SK-N-SH (cell line): Measurements from ENCODE around the gene CDC14B. TPM values are rescaled to one million over a fixed set of nuclear protein-coding genes. Genes with fewer than 3 reads are reported as not detected.

Source experiments
- CTCF ChIA-PET: fragments of 300-600, 350-600 bp; formaldehyde crosslinking; extraction: SDS; loops from one replicate; lab custom pipeline; 2021; lab: Yijun Ruan, JAX
- POLR2A ChIA-PET: fragments of 350-600 bp; sonication (Branson Sonifier 250); formaldehyde crosslinking; extraction: SDS; loops from one replicate; lab custom pipeline; 2020; ENCODE audit warnings: antibody characterized with exemption, inconsistent platforms; lab: Yijun Ruan, JAX
- DNase-seq: peaks from one replicate; pipeline ENCODE4 v3.0.0; 2012
- H2AFZ ChIP-seq: fragments of 200-600 bp; sonication (generic); 2 replicates; pipeline ENCODE4 v1.8.1; 2016; ENCODE audit warnings: antibody characterized with exemption, mild to moderate bottlenecking, low read depth
- H3F3A ChIP-seq: fragments of 200-600 bp; sonication (generic); replicated peaks from 2 replicates; pipeline ENCODE3; 2016; ENCODE audit warnings: antibody characterized with exemption, mild to moderate bottlenecking; ENCODE audit not compliant: insufficient read depth
- H3K27ac ChIP-seq, 2 experiments: fragments of 200-500 bp in 1 of 2; fragments of 200-600 bp in 1 of 2; sonication (Bioruptor generic) in 1 of 2; sonication (generic), shearing (Covaris generic) in 1 of 2; 2 replicates each; pipeline versions ENCODE4 v1.5.1 to v1.6.1; 2014 to 2016; ENCODE audit warnings: low read depth in 2 of 2, inconsistent platforms in 1 of 2, low read length in 1 of 2, mild to moderate bottlenecking in 1 of 2, mixed read lengths in 1 of 2
- H3K27me3 ChIP-seq: fragments of 200-600 bp; sonication (generic), shearing (Covaris generic); 2 replicates; pipeline ENCODE4 v1.6.1; 2016; ENCODE audit warnings: mixed run types; ENCODE audit not compliant: insufficient read depth
- H3K36me3 ChIP-seq, 2 experiments: fragments of 200-500 bp in 1 of 2; fragments of 200-600 bp in 1 of 2; sonication (Bioruptor generic) in 1 of 2; sonication (generic) in 1 of 2; replicated peaks in 1 of 2; 2 replicates each; pipeline versions ENCODE3 to v1.5.1; 2014 to 2016; ENCODE audit warnings: low read length in 1 of 2, mild to moderate bottlenecking in 1 of 2; ENCODE audit not compliant: insufficient read depth in 2 of 2, control insufficient read depth in 1 of 2
- H3K4me1 ChIP-seq, 2 experiments: fragments of 200-500 bp in 1 of 2; fragments of 200-600 bp in 1 of 2; sonication (Bioruptor generic) in 1 of 2; sonication (generic), shearing (Covaris generic) in 1 of 2; 2 replicates each; pipeline versions ENCODE4 v1.5.1 to v1.6.1; 2014 to 2016; ENCODE audit warnings: low read depth in 1 of 2, low read length in 1 of 2, mixed run types in 1 of 2; ENCODE audit not compliant: insufficient read depth in 2 of 2, control insufficient read depth in 1 of 2
- H3K4me2 ChIP-seq: fragments of 200-600 bp; sonication (generic), shearing (Covaris generic); 2 replicates; pipeline ENCODE4 v1.6.1; 2017; ENCODE audit warnings: mixed run types
- H3K4me3 ChIP-seq, 2 experiments: fragments of 200-500 bp in 1 of 2; fragments of 200-600 bp in 1 of 2; sonication (Bioruptor generic) in 1 of 2; sonication (generic), shearing (Covaris generic) in 1 of 2; 2 replicates each; pipeline versions ENCODE4 v1.5.1 to v1.8.1; 2014 to 2016; ENCODE audit warnings: low read depth in 2 of 2, inconsistent platforms in 1 of 2, low read length in 1 of 2, mild to moderate bottlenecking in 1 of 2, mixed read lengths in 1 of 2, moderate library complexity in 1 of 2
- H3K79me2 ChIP-seq: fragments of 200-600 bp; sonication (generic); 2 replicates; pipeline ENCODE4 v1.8.1; 2017; ENCODE audit warnings: mild to moderate bottlenecking; ENCODE audit not compliant: insufficient read depth
- H3K9ac ChIP-seq: fragments of 200-600 bp; sonication (generic); 2 replicates; pipeline ENCODE4 v1.6.1; 2017; ENCODE audit warnings: mixed run types
- H3K9me2 ChIP-seq: fragments of 200-600 bp; sonication (generic); 2 replicates; pipeline ENCODE4 v1.6.1; 2017; ENCODE audit warnings: mixed run types
- H3K9me3 ChIP-seq: fragments of 200-600 bp; sonication (generic); 2 replicates; pipeline ENCODE4 v1.6.1; 2017; ENCODE audit warnings: mixed run types, mild to moderate bottlenecking, moderate library complexity
- H4K20me1 ChIP-seq: fragments of 200-600 bp; sonication (generic); 2 replicates; pipeline ENCODE4 v1.6.1; 2017; ENCODE audit warnings: mild to moderate bottlenecking, mixed run types; ENCODE audit not compliant: insufficient read depth
- CHD2 ChIP-seq: fragments of 150-350 bp; IDR thresholded peaks from 2 replicates; pipeline ENCODE4 v1.6.1; 2018; ENCODE audit warnings: low read length; ENCODE audit not compliant: partially characterized antibody
- EP300 ChIP-seq, 2 experiments: IDR thresholded peaks; 2 replicates each; pipeline versions ENCODE4 v1.4.0 to v1.6.1; 2012; ENCODE audit warnings: borderline replicate concordance in 1 of 2, low read depth in 1 of 2, low read length in 1 of 2
- FOSL2 ChIP-seq: IDR thresholded peaks from 2 replicates; pipeline ENCODE4 v1.4.0; 2012; ENCODE audit warnings: low read depth, mild to moderate bottlenecking, moderate library complexity, borderline replicate concordance
- RAD21 ChIP-seq: IDR thresholded peaks from 2 replicates; pipeline ENCODE4 v1.6.1; 2012; ENCODE audit warnings: mild to moderate bottlenecking, low read length
- RXRA ChIP-seq: IDR thresholded peaks from 2 replicates; pipeline ENCODE4 v1.4.0; 2012; ENCODE audit warnings: low read depth, mild to moderate bottlenecking, borderline replicate concordance
- SMC3 ChIP-seq: IDR thresholded peaks from 2 replicates; pipeline ENCODE4 v1.6.1; 2012; ENCODE audit warnings: low read depth, low read length, improper control_type of control experiment
- TAF1 ChIP-seq: IDR thresholded peaks from 2 replicates; pipeline ENCODE4 v1.6.1; 2012; ENCODE audit warnings: low read depth, mild to moderate bottlenecking, low read length, moderate library complexity, borderline replicate concordance
- polyA plus RNA-seq, 3 experiments: library from polyadenylated mRNA; depleted of rRNA; stranded (reverse); fragments of >200 nt; gene quantifications; 2 replicates each; pipeline ENCODE4 v1.2.3, GENCODE V29; 2012
- TF ChIP-seq, protein P1 (sequence below): IDR thresholded peaks from 2 replicates; pipeline ENCODE4 v1.4.0; 2012; ENCODE audit warnings: low read depth
- TF ChIP-seq, protein P2 (sequence below): IDR thresholded peaks from 2 replicates; pipeline ENCODE4 v1.4.0; 2012; ENCODE audit warnings: low read depth, borderline replicate concordance
- TF ChIP-seq, protein P3 (sequence below): fragments of 200-600 bp; sonication (generic); IDR thresholded peaks from 2 replicates; pipeline ENCODE4 v1.6.1; 2017; ENCODE audit warnings: antibody characterized with exemption, mild to moderate bottlenecking, moderate library complexity

Gene CDC14B
- polyA plus RNA-seq, 1 of the 3 experiments (the other 2 are of a cell fraction), result 10.1 TPM

DNA sequence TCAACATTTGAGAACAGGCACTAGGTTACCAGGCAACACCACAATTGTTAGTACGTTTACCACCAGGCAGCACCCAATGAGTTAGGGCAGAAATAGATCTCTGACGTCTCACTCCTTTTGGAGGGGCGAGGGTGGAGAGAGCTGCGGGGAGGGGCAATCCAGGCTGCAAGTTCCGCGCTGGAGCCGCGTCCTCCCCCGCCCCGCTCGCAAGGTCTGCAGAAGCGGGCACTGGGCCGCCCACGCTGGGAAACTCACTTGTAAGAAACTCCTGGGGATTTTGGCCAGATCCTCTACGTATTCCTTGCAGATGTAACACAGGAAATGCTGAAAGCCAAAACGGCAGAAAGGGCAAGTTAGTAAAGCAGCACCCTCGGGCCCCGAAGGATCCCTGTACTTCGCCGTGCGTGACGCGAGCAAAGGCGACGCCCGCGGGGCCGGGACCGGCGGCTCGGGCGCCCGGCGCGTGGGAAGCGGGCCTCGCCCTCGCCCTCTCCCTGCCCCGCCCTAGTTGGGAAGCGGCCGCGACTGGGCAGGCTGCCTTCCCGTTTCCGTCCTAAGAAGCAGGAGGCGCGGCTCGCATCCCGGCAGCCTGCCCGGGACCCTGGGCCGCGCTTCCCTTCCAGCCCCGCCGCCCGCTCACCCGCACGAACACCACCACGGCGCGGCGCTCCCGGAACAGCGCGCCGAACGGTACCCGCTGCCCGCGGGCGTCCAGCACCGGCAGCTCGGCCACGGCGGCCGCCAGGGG lies 35.0 kb upstream of the CDC14B start (continued):
- TF ChIP-seq, protein P1, sequence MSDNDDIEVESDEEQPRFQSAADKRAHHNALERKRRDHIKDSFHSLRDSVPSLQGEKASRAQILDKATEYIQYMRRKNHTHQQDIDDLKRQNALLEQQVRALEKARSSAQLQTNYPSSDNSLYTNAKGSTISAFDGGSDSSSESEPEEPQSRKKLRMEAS, result peak; percentile 44; the same call in 1 of the 2 replicates
- no peak for TF ChIP-seq RXRA
- no peak for TF ChIP-seq TAF1
- TF ChIP-seq FOSL2, result no peak

DNA sequence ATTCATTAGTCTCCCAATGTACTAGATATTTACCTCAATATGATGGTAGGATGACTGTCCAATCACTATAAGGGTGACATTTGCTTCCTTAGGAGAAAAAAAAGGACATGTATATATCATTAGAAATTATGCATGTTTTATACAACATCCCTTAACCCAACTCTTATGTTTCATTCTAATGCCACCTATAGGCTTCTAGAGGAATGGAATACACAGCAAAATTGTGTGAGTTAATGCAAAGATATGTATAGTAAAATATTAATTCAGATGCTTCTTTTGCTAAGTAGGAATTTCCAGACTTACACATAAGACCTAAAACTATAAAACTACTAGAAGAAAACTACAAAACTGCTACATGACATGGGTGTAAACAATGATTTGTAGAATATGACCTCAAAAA lies 32.0 kb upstream of the CDC14B start:
- H2AFZ ChIP-seq, result no peak overlapping the region
- TF ChIP-seq, protein P2, sequence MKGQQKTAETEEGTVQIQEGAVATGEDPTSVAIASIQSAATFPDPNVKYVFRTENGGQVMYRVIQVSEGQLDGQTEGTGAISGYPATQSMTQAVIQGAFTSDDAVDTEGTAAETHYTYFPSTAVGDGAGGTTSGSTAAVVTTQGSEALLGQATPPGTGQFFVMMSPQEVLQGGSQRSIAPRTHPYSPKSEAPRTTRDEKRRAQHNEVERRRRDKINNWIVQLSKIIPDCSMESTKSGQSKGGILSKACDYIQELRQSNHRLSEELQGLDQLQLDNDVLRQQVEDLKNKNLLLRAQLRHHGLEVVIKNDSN, result no peak
- TF ChIP-seq CHD2, result no peak
- TF ChIP-seq RAD21, result peak; percentile 81
- peak; percentile 36 for TF ChIP-seq SMC3
- no peak for TF ChIP-seq EP300 (IDR thresholded peaks at IDR 0.05; ENCODE audit: borderline replicate concordance in 1 of 2, low read depth in 1 of 2, low read length in 1 of 2)
- TF ChIP-seq, protein P3, sequence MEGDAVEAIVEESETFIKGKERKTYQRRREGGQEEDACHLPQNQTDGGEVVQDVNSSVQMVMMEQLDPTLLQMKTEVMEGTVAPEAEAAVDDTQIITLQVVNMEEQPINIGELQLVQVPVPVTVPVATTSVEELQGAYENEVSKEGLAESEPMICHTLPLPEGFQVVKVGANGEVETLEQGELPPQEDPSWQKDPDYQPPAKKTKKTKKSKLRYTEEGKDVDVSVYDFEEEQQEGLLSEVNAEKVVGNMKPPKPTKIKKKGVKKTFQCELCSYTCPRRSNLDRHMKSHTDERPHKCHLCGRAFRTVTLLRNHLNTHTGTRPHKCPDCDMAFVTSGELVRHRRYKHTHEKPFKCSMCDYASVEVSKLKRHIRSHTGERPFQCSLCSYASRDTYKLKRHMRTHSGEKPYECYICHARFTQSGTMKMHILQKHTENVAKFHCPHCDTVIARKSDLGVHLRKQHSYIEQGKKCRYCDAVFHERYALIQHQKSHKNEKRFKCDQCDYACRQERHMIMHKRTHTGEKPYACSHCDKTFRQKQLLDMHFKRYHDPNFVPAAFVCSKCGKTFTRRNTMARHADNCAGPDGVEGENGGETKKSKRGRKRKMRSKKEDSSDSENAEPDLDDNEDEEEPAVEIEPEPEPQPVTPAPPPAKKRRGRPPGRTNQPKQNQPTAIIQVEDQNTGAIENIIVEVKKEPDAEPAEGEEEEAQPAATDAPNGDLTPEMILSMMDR, result peak; percentile 71
- peaks cover 16 to 36% of the 10 kb centered on the region in 2 experiments for H3K36me3 ChIP-seq
- no peak overlapping the region for H3K9ac ChIP-seq
- H3K27me3 ChIP-seq, result no peaks in the 10 kb centered on the region
- DNase-seq, result peak; percentile 48
- no peaks in the 10 kb centered on the region for H3K9me3 ChIP-seq
- peaks cover 0 to 3% of the 10 kb centered on the region in 2 experiments; a peak in 1 of 4 replicates for H3K4me1 ChIP-seq
- no peaks in the 10 kb centered on the region for H4K20me1 ChIP-seq
- H3K79me2 ChIP-seq, result peaks cover 14% of the 10 kb centered on the region
- no peak overlapping the region for H3K4me3 ChIP-seq
- H3K9me2 ChIP-seq, result no peaks in the 10 kb centered on the region
- POLR2A ChIA-PET, result no interaction called here
- H3F3A ChIP-seq, result peaks cover 35% of the 10 kb centered on the region
- CTCF ChIA-PET, result interaction anchor here (0.7 to 3.5 kb wide), 5 partner anchors 202 to 399 kb away, joined by 3 to 18 read pairs (median 3); no protein-coding TSS in a partner anchor
- no peak overlapping the region for H3K4me2 ChIP-seq
- peak overlapping the region in 1 of 2 experiments; percentile 96; a peak in 1 of 4 replicates for H3K27ac ChIP-seq
